Activated T-cell treated with anti-CD3 and anti-CD28 coated beads, Interleukin-2, amount 50 U/mL, for 24 hours (primary cell): Measurements from ENCODE around the gene CEP78.
"Not testable (repeated sequence)": the region's sequence is repeated elsewhere in the genome, so short reads cannot be mapped to it uniquely, and the experiment has no call there.

ENCODE experiments used
- DNase-seq: peaks from one replicate; pipeline ENCODE4 v3.0.0-alpha.2; 2020
- H3K27ac Mint-ChIP-seq: 2 replicates; pipeline ENCODE4 v1.8.0; 2020; ENCODE audit warnings: mild to moderate bottlenecking, mixed read lengths
- H3K27me3 Mint-ChIP-seq: 2 replicates; pipeline ENCODE4 v1.8.0; 2020; ENCODE audit warnings: mixed read lengths
- H3K36me3 Mint-ChIP-seq: 2 replicates; pipeline ENCODE4 v1.8.0; 2020; ENCODE audit warnings: low read depth, mixed read lengths
- H3K4me1 Mint-ChIP-seq: 2 replicates; pipeline ENCODE4 v1.8.0; 2020; ENCODE audit warnings: low read depth, mixed read lengths
- H3K4me3 Mint-ChIP-seq: 2 replicates; pipeline ENCODE4 v1.8.0; 2020; ENCODE audit warnings: mild to moderate bottlenecking, moderate library complexity, mixed read lengths
- H3K9me3 Mint-ChIP-seq: 2 replicates; pipeline ENCODE4 v1.8.0; 2020; ENCODE audit warnings: mixed read lengths

CEP78 gene

DNA sequence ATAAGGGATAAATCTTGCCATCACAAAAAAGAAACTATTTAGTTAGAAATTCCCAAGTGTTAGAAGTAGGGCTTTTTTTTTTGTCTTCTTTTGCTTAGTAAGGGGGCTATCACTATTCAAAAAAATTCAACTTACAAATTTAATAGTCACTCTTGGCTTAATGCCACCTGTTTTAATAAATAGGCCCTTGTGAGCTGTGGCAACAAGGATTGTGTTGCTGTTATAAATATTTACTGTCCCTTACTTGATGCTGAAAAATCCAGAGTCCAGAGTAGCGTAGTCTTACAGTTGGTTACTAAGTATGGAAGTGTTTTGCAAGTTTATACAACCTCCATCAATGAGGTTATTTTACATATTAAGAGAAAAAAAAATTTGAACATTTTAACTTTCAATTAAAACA, 21.4 kb upstream of the CEP78 start:
- no peaks in the 10 kb centered on the region for H3K27me3 Mint-ChIP-seq
- H3K4me1 Mint-ChIP-seq, result peaks cover 39% of the 10 kb centered on the region
- H3K36me3 Mint-ChIP-seq, result no peaks in the 10 kb centered on the region
- no peak for DNase-seq
- H3K27ac Mint-ChIP-seq, result no peak overlapping the region
- no peak overlapping the region for H3K4me3 Mint-ChIP-seq
- no peaks in the 10 kb centered on the region for H3K9me3 Mint-ChIP-seq

DNA sequence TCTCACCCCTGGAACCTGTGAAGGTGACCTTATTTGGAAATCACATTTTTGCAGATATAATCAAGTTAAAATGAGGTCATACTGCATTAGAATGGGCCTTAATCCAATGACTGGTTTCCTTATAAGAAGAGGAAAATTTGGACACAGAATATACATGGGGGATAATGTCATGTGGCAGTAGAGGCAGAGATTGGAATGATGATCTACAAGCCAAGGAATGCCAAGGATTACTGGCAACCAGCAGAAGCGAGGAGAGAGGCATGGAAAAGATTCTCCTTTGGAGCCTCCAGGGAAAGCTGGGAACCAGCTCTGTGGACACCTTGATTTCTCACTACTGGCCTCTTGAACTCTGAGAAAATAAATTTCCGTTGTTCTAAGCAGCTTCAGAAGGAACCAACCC, 20.2 kb upstream of the CEP78 start:
- peaks cover 31% of the 10 kb centered on the region for H3K4me1 Mint-ChIP-seq
- no peaks in the 10 kb centered on the region for H3K9me3 Mint-ChIP-seq
- no peak for DNase-seq
- no peaks in the 10 kb centered on the region for H3K36me3 Mint-ChIP-seq
- no peaks in the 10 kb centered on the region for H3K27me3 Mint-ChIP-seq
- H3K27ac Mint-ChIP-seq, result no peak overlapping the region
- H3K4me3 Mint-ChIP-seq, result no peak overlapping the region

DNA sequence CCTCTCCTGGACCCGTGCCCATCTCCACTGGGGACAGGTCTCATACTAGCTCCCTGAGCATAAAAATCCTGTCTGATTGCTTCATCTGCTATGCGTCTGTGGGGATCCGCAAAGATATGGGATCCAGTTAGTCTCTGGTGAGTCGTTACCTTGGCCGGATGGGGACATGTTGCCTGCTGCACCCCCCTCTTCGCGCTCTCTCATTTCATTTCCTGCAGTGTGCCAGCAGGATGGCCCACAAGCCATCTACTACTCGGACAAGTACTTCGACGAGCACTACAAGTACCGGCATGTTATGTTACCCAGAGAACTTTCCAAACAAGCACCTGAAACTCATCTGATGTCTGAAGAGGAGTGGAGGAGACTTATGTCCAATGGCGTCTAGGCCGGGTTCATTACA, 17.0 kb upstream of the CEP78 start:
- Mint-ChIP-seq H3K27me3 (no peaks in the 10 kb centered on the region), H3K27ac (no peak overlapping the region), H3K4me1 (peaks cover 2% of the 10 kb centered on the region), H3K36me3 (no peaks in the 10 kb centered on the region), H3K4me3 (no peak overlapping the region), H3K9me3 (no peaks in the 10 kb centered on the region)
- no peak for DNase-seq

DNA sequence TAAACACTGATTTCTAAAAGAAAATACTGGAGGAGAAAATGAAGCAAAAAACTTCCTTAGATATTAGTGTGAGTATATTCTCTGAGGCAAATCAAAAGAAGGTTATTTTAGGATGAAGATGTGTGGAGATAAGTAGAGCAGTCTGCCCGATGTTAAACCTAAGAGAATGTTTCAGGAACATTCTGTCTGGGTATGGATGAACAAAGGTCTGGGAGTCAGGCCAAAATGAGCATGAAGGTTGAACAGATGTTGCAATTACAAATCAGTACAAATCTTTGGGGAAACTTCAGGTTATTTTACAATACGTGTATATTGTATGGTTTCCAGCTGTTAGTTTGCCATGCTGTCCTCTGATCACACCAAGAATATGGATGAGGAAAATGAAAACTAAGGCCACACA, 14.4 kb upstream of the CEP78 start:
- DNase-seq, result no peak
- H3K4me1 Mint-ChIP-seq, result no peaks in the 10 kb centered on the region
- H3K9me3 Mint-ChIP-seq, result no peaks in the 10 kb centered on the region

DNA sequence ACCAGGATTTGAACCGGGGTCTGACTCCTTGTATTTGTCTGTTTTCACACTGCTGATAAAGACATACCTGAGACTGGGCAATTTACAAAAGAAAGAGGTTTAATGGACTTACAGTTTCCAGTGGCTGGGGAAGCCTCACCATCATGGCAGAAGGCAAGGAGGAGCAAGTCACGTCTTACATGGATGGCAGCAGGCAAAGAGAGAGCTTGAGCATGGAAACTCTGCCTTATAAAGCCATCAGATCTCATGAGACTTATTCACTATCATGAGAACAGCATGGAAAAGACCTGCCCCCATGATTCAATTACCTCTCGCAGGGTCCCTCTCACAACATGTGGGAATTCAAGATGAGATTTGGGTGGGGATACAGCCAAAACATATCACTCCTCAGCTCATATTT, 14.0 kb upstream of the CEP78 start:
- not testable (repeated sequence) for H3K27me3 Mint-ChIP-seq, H3K4me1 Mint-ChIP-seq, H3K27ac Mint-ChIP-seq, H3K36me3 Mint-ChIP-seq, DNase-seq, H3K9me3 Mint-ChIP-seq, H3K4me3 Mint-ChIP-seq

More for the DNA sequence above, 14.4 kb upstream of the CEP78 start:
- Mint-ChIP-seq H3K36me3 (no peaks in the 10 kb centered on the region), H3K4me3 (no peak overlapping the region), H3K27ac (no peak overlapping the region), H3K27me3 (no peaks in the 10 kb centered on the region)

DNA sequence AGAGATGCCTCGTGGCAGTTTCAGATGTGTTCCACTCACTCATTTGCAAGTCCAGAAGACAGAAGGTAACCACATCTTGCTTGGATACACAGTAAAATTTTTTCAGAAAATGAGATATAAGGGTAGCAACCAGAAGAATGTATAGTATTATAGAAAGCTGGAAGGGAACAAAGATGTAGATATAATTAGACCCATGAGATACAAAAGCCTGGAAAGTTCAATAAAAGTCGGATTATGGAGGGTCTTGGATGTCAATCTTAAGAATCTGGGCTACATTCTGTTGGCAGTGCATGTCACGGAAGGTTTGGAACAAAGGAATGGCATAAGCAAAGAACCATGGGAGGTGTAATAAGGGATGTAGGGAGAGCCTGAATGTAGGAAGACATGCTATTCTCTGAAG, 5.1 kb upstream of the CEP78 start:
- H3K4me1 Mint-ChIP-seq, result peaks cover 12% of the 10 kb centered on the region
- no peak for DNase-seq
- peaks cover 3% of the 10 kb centered on the region for H3K36me3 Mint-ChIP-seq
- no peak overlapping the region for H3K27ac Mint-ChIP-seq
- H3K9me3 Mint-ChIP-seq, result no peaks in the 10 kb centered on the region
- H3K4me3 Mint-ChIP-seq, result no peak overlapping the region
- no peaks in the 10 kb centered on the region for H3K27me3 Mint-ChIP-seq

DNA sequence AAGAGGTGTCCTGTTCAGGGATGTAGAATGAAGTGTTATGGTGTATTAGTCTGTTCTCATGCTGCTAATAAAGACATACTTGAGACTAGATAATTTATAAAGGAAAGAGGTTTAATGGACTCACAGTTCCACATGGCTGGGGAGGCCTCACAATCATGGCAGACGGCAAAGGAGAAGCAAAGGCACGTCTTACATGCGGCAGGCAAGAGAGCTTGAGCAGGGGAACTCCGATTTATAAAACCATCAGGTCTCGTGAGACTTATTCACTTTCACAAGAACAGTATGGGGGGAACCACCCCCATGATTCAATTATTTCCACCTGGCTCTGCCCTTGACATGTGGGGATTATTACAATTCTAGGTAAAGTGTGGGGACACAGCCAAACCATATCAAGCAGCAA, 3.4 kb upstream of the CEP78 start:
- H3K27ac Mint-ChIP-seq, H3K27me3 Mint-ChIP-seq, H3K9me3 Mint-ChIP-seq, DNase-seq, H3K4me3 Mint-ChIP-seq: not testable (repeated sequence)
- peaks cover 16% of the 10 kb centered on the region for H3K4me1 Mint-ChIP-seq
- peaks cover 12% of the 10 kb centered on the region for H3K36me3 Mint-ChIP-seq

DNA sequence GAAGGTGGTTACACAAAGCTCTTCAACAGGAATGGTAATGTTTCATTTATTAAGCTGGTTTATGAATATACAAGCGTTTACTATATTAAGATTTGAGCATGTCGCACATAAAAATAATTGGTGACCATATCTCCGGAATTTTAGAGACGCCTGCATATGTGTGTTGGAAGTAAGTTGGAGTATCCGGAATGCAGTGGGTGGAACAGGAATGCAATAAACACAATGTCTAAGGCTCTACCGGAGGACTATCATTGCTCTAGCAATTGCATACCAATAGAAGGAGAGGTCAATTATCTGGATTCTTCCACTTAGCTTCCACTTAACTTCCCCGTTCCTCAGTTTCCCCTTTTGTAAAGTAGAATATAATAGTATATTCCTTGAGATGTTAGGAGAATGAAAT, 1.1 kb upstream of the CEP78 start:
- Mint-ChIP-seq H3K9me3 (no peaks in the 10 kb centered on the region), H3K4me3 (peak overlapping the region; percentile 93), H3K36me3 (peaks cover 29% of the 10 kb centered on the region), H3K27ac (peak overlapping the region; percentile 94), H3K27me3 (no peaks in the 10 kb centered on the region), H3K4me1 (peaks cover 33% of the 10 kb centered on the region)
- no peak for DNase-seq

DNA sequence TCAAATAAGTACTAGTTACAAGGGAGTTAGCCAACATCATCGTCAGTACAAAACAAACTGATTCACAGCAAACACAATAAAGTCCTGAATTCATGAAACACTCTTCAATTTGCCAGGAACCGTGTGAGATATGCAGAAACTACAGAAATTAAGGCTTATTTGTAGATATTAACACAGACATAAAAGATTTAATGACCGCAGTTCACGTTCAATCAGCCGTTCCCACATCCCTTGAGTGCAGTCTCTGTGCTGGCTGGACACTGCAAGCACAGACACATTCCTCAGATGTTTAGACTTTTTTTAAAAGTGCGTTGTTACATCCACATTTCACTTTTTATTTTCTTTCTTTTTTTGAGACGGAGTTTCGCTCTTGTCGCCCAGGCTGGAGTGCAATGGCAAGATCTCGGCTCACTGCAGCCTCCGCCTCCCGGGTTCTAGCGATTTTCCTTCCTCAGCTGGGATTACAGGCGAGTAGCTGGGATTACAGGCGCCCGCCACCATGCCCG, 566 bp upstream of the CEP78 start:
- H3K4me1 Mint-ChIP-seq, result peaks cover 35% of the 10 kb centered on the region
- peak overlapping the region; percentile 94 for H3K27ac Mint-ChIP-seq
- no peaks in the 10 kb centered on the region for H3K9me3 Mint-ChIP-seq
- peak overlapping the region; percentile 93 for H3K4me3 Mint-ChIP-seq
- H3K27me3 Mint-ChIP-seq, result no peaks in the 10 kb centered on the region
- H3K36me3 Mint-ChIP-seq, result peaks cover 34% of the 10 kb centered on the region
- DNase-seq, result no peak

DNA sequence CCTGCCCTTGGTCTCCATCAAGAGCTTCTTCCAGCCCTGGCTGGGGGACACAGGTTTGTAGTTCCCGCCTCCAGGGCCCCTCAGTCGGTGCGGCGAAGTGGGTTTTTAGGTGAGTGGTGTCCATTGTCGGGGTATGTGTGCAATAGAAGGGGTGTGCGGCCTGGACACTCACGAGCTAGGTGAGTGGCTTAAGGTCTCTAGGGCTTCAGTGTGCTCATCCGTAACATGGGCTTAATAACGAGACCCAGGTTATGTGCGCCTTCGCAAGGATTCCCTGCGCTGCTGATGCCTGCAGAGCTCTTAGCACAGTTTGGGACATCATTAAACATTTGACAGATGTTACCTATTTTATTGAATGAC, 656 bp downstream of the CEP78 start:
- H3K4me1 Mint-ChIP-seq, result peaks cover 37% of the 10 kb centered on the region
- no peak for DNase-seq
- H3K4me3 Mint-ChIP-seq, result peak overlapping the region; percentile 93

DNA sequence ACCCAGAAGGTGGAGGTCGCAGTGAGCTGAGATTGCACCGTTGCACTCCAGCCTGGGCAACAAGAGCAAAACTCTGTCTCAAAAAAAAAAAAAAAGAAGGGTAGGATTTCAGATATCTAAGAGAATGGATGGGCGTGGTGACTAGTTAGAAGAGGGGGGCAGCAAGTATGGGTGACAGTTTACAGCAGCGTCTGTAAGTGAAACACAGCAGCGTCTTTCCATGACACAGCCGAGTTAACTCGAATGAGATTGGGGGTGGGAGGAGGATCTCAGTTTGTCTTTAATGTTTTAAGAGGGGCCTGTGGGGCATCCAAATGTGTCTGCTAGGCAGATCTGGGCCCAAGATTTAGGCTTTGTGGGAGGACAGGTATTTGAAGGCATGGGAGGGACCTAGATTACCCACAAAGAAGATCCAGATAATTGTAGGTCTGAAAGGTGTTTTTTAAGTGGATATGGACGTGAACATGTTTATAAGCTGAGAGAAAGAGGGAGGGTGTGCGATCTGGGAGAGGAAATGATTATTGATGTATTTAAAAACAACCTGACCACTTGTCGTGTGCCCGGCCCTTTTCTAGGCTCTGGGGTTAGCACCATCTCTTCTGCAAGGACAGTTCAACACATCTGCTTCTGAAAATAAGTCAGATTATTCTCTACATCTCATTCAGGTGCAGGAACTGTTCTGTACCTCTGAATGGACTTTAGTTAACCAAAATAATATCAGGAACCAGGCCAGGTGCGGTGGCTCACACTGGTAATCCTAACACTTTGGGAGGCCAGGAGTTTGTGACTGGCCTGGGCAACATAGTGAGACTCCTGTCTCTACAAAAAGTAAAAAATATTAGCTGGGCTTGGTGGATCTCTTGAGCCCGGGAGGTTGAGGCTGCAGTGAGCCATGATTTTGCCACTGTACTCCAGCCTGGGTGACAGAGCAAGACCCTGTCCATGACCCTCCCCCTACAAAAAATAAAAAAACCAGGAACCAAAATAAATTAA, 2.5 kb downstream of the CEP78 start:
- Mint-ChIP-seq H3K4me3 (peak overlapping the region; percentile 58), H3K4me1 (peaks cover 47% of the 10 kb centered on the region), H3K36me3 (peaks cover 62% of the 10 kb centered on the region), H3K27ac (no peak overlapping the region), H3K27me3 (no peaks in the 10 kb centered on the region), H3K9me3 (no peaks in the 10 kb centered on the region)
- DNase-seq, result no peak

More for the DNA sequence above, 656 bp downstream of the CEP78 start:
- H3K27me3 Mint-ChIP-seq, result no peaks in the 10 kb centered on the region
- peak overlapping the region; percentile 87 for H3K27ac Mint-ChIP-seq
- H3K9me3 Mint-ChIP-seq, result no peaks in the 10 kb centered on the region
- H3K36me3 Mint-ChIP-seq, result peaks cover 46% of the 10 kb centered on the region

DNA sequence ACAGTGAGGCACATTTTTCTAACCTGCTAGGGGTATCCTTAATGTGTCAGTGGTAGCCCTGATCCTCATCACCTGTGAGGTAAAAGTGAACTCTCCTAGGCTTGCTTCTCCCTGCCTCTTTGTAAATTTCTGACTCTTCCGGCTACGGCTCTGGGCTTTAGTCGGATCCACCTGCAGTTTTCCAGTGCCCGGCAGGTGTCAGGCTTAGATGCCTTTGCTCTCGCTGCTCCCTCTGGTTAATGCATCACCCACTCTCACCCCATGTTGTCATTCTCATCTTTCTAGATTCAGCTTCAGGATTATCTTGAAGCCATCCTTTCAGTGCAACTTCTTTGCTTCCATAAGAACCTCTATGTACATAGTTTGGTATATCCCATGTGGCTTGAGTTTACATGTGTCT, 3.6 kb downstream of the CEP78 start:
- H3K27ac Mint-ChIP-seq, result no peak overlapping the region
- peaks cover 72% of the 10 kb centered on the region for H3K36me3 Mint-ChIP-seq
- no peak for DNase-seq
- no peaks in the 10 kb centered on the region for H3K9me3 Mint-ChIP-seq
- no peaks in the 10 kb centered on the region for H3K27me3 Mint-ChIP-seq
- peaks cover 47% of the 10 kb centered on the region for H3K4me1 Mint-ChIP-seq
- H3K4me3 Mint-ChIP-seq, result no peak overlapping the region

DNA sequence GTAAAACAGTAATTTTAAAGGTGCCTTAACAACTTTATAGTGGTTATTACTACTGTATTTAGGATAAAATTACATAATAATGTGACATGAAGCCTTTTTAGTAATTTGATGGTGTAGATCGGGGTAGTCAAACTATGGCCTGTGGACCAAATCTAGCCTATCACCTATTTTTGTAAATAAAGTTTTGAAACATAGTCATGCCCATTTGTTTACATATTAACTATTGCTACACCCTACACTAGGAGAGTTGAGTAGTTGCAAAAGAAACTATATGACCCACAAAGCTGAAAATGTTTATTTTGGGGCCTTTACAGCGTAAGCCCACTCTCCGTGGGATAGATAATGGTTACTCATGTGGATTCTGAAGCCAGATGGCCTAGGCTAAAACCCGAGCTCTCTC, 6.2 kb downstream of the CEP78 start:
- Mint-ChIP-seq H3K4me3 (no peak overlapping the region), H3K27ac (no peak overlapping the region), H3K4me1 (peaks cover 38% of the 10 kb centered on the region), H3K36me3 (peaks cover 87% of the 10 kb centered on the region), H3K27me3 (no peaks in the 10 kb centered on the region), H3K9me3 (no peaks in the 10 kb centered on the region)
- no peak for DNase-seq

DNA sequence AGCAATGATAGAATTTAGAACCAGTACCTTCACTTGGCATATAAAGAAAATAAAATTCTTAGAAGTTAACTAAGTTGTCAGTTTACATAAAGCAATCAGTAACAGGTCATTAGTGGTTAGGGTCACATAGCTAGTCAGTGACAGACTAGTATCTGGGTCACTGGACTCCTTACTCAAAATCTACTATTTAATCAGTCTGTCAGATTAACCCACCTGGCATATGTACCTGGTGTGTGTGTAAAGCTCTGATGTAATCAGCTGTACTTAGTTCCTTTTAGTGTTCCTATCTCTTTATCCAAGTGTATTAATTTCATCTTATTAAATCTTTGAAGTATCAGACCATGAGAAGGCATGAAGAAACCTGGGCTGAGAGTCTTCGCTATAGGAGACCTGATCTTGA, 7.3 kb downstream of the CEP78 start:
- no peak overlapping the region for H3K27ac Mint-ChIP-seq
- no peak for DNase-seq
- peaks cover 29% of the 10 kb centered on the region for H3K4me1 Mint-ChIP-seq
- no peaks in the 10 kb centered on the region for H3K9me3 Mint-ChIP-seq
- H3K36me3 Mint-ChIP-seq, result peaks cover 90% of the 10 kb centered on the region
- no peaks in the 10 kb centered on the region for H3K27me3 Mint-ChIP-seq
- H3K4me3 Mint-ChIP-seq, result no peak overlapping the region

DNA sequence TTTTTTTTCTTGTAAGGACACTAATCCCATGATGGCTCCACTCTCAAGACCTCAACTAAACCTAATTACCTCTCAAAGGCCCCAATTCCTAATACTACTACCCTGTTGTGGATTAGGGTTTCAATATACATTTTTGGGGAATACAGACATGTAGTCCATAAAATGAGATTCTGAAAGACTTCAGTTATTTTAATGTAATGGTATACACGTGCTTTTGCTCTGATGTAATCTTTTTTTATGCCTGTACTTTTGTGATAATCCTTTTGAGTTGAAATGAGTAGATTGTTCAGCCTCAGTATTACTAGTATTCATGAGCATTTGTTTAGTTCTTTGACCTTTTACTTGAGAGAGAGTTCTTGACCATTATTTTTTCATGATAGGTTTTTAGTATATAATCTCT, 9.5 kb downstream of the CEP78 start:
- Mint-ChIP-seq H3K4me1 (peaks cover 14% of the 10 kb centered on the region), H3K27me3 (no peaks in the 10 kb centered on the region), H3K9me3 (no peaks in the 10 kb centered on the region), H3K36me3 (peaks cover 89% of the 10 kb centered on the region), H3K4me3 (no peak overlapping the region), H3K27ac (no peak overlapping the region)
- DNase-seq, result no peak
